ENCODE measurements around the gene DNAJC4. TPM values are rescaled to one million over a fixed set of nuclear protein-coding genes. Genes with fewer than 3 reads are reported as not detected.

Gene DNAJC4
- total and polyA plus RNA-seq, 2 of the 8 experiments (the other 6 are each of a cell fraction or from before 2014, with no cell fraction given), result 14.6 to 31.0 TPM

- no peak for TF ChIP-seq RXRA (IDR thresholded peaks at IDR 0.05; ENCODE audit: insufficient read depth, low read depth, low read length)
- no peak for TF ChIP-seq SAP30 (IDR thresholded peaks at IDR 0.05; ENCODE audit: insufficient read depth, insufficient replicate concordance, low read length)
- no peak for TF ChIP-seq EZH2 (IDR thresholded peaks at IDR 0.05; ENCODE audit: low read depth, low read length, severe bottlenecking)
- TF ChIP-seq, protein P1, sequence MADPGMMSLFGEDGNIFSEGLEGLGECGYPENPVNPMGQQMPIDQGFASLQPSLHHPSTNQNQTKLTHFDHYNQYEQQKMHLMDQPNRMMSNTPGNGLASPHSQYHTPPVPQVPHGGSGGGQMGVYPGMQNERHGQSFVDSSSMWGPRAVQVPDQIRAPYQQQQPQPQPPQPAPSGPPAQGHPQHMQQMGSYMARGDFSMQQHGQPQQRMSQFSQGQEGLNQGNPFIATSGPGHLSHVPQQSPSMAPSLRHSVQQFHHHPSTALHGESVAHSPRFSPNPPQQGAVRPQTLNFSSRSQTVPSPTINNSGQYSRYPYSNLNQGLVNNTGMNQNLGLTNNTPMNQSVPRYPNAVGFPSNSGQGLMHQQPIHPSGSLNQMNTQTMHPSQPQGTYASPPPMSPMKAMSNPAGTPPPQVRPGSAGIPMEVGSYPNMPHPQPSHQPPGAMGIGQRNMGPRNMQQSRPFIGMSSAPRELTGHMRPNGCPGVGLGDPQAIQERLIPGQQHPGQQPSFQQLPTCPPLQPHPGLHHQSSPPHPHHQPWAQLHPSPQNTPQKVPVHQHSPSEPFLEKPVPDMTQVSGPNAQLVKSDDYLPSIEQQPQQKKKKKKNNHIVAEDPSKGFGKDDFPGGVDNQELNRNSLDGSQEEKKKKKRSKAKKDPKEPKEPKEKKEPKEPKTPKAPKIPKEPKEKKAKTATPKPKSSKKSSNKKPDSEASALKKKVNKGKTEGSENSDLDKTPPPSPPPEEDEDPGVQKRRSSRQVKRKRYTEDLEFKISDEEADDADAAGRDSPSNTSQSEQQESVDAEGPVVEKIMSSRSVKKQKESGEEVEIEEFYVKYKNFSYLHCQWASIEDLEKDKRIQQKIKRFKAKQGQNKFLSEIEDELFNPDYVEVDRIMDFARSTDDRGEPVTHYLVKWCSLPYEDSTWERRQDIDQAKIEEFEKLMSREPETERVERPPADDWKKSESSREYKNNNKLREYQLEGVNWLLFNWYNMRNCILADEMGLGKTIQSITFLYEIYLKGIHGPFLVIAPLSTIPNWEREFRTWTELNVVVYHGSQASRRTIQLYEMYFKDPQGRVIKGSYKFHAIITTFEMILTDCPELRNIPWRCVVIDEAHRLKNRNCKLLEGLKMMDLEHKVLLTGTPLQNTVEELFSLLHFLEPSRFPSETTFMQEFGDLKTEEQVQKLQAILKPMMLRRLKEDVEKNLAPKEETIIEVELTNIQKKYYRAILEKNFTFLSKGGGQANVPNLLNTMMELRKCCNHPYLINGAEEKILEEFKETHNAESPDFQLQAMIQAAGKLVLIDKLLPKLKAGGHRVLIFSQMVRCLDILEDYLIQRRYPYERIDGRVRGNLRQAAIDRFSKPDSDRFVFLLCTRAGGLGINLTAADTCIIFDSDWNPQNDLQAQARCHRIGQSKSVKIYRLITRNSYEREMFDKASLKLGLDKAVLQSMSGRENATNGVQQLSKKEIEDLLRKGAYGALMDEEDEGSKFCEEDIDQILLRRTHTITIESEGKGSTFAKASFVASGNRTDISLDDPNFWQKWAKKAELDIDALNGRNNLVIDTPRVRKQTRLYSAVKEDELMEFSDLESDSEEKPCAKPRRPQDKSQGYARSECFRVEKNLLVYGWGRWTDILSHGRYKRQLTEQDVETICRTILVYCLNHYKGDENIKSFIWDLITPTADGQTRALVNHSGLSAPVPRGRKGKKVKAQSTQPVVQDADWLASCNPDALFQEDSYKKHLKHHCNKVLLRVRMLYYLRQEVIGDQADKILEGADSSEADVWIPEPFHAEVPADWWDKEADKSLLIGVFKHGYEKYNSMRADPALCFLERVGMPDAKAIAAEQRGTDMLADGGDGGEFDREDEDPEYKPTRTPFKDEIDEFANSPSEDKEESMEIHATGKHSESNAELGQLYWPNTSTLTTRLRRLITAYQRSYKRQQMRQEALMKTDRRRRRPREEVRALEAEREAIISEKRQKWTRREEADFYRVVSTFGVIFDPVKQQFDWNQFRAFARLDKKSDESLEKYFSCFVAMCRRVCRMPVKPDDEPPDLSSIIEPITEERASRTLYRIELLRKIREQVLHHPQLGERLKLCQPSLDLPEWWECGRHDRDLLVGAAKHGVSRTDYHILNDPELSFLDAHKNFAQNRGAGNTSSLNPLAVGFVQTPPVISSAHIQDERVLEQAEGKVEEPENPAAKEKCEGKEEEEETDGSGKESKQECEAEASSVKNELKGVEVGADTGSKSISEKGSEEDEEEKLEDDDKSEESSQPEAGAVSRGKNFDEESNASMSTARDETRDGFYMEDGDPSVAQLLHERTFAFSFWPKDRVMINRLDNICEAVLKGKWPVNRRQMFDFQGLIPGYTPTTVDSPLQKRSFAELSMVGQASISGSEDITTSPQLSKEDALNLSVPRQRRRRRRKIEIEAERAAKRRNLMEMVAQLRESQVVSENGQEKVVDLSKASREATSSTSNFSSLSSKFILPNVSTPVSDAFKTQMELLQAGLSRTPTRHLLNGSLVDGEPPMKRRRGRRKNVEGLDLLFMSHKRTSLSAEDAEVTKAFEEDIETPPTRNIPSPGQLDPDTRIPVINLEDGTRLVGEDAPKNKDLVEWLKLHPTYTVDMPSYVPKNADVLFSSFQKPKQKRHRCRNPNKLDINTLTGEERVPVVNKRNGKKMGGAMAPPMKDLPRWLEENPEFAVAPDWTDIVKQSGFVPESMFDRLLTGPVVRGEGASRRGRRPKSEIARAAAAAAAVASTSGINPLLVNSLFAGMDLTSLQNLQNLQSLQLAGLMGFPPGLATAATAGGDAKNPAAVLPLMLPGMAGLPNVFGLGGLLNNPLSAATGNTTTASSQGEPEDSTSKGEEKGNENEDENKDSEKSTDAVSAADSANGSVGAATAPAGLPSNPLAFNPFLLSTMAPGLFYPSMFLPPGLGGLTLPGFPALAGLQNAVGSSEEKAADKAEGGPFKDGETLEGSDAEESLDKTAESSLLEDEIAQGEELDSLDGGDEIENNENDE (IDR thresholded peaks at IDR 0.05; ENCODE audit: insufficient replicate concordance, low read length), result no peak
- TF ChIP-seq MAFK (IDR thresholded peaks at IDR 0.05; ENCODE audit: low read depth, low read length), result no peak
- no peak for TF ChIP-seq HDAC6 (IDR thresholded peaks at IDR 0.05; ENCODE audit: low read depth, low read length)
- no peak for TF ChIP-seq CTBP2 (IDR thresholded peaks at IDR 0.05; ENCODE audit: borderline replicate concordance, insufficient read depth, insufficient read length, low read length)
- TF ChIP-seq SP4 (IDR thresholded peaks at IDR 0.05; ENCODE audit: low read length), result no peak
Observed at GRCh38 chr11:64267207-64267945, 37.0 kb downstream of the DNAJC4 start (continued).

Measured in H1 (cell line).